HG02973 (cell line): Measurements from ENCODE around the gene ZNF761.
A peak's percentile ranks its signal among the peaks of the same experiment; 100 is the strongest.
"Not testable (repeated sequence)": the region's sequence is repeated elsewhere in the genome, so short reads cannot be mapped to it uniquely, and the experiment has no call there.

Source experiments
- ATAC-seq: cut with Tn5 transposase; IDR thresholded peaks from one replicate; pipeline ENCODE4 v1.9.1; 2021; ENCODE audit warnings: moderate library complexity; ENCODE audit not compliant: unreplicated experiment

Gene ZNF761

DNA sequence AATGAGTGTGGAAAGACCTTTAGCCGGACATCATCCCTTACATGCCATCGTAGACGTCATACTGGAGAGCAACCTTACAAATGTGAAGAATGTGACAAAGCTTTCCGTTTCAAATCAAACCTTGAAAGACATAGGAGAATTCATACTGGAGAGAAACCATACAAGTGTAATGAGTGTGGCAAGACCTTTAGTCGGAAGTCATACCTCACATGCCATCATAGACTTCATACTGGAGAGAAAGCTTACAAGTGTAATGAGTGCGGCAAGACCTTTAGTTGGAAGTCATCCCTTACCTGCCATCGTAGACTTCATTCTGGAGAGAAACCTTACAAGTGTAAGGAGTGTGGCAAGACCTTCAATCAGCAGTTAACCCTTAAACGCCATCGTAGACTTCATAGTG is 24.0 kb downstream of the ZNF761 start:
- no peak for ATAC-seq

DNA sequence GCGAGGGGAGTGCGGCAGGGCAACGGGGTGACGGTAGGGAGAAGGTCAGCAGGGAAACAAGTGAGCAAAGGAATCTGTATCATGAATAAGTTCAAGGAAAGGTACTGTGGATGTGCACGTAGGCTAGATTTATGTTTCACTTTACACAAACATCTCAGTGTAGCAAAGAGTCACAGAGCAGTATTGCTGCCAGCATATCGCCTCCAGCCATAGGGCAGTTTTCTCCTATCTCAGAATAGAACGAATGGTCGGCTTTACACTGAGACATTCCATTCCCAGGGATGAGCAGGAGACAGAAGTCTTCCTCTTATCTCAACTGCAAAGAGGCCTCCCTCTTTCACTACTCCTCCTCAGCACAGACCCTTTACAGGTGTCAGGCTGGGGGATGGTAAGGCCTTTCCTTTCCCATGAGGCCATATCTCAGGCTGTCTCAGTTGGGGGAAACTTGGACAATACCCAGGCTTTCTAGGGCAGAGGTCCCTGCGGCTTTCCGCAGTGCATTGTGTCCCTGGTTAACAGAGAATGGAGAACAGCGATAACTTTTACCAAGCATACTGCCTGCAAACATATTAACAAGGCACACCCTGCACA is 28.4 kb downstream of the ZNF761 start:
- ATAC-seq: not testable (repeated sequence)

DNA sequence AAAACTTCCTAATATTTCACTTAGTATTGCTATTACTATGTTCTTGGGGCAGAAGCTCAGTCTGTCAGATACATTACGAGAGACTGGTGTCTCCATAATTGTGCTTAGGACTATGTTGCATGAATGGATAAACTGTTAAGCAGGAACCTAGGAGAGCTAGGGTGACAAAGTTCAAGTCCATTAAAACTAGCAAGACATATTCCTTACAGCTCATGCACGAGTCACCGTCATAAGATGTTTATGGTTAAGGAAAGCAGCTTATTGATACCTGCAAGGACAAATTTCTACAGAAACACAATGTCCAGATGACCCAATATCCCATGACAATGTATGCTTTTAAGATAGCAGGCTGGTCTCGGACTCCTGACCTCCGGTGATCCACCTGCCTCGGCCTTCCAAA is 30.1 kb downstream of the ZNF761 start:
- ATAC-seq: no peak

DNA sequence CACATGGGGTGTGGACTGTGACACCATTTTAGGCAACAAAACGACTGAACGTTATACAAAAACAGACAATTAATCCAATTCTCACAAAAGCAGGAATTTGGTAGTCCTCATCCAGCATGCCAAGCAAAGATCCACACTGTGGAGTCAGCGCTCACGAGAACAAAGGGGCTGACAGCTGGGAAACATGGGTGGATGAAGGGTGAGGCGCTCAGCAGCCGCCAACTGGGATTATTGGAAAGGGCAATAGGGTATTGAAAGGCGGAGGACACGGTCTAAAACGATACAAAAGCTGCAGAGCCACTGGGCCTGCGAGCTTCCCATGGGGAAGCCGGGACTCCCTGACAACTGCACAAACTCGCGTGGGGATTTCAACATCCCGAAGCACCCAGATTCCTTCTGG is 31.1 kb downstream of the ZNF761 start:
- ATAC-seq: no peak

DNA sequence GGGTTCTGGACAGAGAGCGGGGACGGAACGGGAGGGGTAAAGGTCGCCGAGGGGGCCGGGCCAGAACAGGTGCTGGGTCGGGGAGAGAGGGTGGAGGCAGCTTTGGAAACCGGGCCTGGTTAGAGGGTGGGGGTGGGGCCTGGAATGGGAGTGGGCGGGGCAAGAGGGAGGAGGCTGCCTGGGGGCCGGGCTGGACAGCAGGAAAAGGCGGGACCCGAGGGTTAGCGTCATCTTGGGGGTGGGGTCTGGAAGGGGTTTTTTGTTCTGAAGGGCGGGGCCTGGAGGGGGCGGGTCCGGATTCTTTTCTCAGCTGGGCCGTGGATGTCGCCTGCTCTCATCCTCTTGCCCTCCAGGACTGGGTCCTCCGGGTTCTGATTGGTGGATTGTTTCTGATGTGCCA is 31.5 kb downstream of the ZNF761 start:
- ATAC-seq: no peak

DNA sequence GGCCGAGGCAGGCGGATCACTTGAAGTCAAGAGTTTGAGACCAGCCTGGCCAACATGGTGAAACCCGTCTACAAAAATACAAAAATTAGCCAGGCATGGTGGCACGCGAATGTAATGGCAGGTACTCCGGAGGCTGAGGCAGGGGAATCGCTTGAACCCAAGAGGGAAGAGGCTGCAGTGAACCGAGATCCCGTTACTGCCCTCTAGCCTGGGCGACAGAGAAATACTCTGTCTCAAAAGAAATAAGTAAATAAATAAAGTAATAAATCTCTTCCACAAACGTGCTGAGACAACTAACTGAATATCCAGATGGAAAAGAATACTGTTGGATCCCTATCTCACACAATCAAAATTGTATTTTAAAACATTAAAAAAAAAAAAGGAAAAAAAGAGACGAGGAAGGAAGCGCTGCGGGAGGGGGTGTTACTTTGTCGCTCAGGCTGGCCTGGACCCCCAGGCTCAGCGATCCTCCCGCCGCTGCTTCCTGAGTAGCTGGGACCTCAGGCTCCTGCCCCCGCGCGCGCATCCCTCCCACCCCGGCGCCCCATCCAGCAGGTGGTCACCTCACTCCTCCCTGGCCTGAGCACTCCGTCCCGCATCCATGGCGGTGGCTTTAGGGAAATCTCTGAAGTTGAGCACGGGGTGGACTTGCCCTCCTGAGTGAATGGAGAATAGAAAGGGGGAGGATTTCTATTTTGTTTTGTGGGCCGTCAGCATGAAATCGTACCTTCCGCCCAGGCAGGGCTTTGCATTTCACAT is 35.1 kb downstream of the ZNF761 start:
- peak; percentile 20 for ATAC-seq

DNA sequence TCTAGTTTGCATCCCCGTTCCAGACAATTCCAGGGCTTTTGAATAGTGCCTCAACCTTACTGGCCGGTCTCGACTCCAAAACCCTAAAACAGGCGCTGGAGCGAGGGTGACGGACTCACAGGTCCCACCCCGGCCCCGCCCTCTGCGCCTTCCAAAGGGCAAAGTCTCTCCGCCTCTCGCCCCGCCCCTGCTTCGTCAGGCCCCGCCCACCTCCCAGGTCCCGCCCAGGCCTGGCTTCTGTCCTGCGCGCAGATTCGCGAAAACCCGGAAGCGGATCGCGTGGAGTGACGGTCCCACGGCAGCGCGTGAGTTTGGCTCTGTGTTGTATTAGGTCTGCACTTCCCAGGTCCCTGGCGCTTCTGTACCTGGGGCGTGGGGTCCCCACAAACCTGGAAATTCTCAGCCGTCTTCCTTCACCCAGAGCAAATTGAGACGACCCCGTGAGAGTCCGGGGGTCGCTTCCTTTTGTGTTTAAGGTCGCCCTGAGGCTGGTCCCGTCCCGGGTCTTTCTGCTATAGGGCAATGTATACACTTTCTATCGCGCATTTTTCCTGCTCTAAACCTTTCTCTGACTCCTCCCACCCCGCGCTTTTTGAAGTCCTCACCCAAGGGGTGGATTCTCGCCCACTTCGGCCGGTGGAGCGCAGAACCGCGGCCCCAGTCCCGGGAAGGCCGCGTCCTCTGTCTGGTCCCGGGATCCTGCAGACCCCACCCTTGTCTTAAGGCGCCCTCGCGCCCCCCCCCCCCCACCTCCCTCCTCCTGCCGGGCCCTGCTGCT is 35.9 kb downstream of the ZNF761 start, which contains the start of gene ZNF813:
Gene ZNF813, plus strand, starts transcription at position 249 of the 778 bp plus-strand sequence. CDS start 16,090 bp downstream, outside the sequence.
- peak; percentile 90 for ATAC-seq

DNA sequence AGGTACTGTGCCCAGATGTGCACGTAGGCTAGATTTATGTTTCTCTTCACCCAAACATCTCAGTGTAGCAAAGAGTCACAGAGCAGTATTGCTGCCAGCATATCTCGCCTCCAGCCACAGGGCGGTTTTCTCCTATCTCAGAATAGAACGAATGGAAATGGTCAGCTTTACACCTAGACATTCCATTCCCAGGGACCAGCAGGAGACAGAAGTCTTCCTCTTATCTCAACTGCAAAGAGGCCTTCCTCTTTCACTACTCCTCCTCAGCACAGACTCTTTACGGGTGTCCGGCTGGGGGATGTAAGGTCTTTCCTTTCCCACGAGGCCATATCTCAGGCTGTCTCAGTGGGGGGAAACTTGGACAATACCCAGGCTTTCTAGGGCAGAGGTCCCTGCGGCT is 36.8 kb downstream of the ZNF761 start:
- not testable (repeated sequence) for ATAC-seq

DNA sequence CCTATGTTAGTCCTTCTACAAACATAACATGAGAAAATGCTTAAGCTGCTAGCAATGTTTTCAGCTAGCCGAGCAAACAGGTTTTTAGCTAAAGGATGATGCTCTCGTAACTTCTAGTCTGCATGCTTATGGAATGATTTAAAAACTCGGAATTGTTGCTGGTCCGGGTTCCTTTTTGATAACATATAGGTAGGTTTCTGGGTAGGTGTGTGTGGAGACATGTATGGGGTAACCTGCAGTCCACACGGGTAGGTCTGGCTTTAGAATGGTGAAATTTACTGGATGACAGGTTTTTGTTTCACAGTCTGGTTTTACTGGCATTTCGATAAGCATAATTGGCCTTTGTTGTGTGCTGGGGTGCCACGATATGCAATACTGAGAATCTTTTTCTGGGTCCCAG is 40.1 kb downstream of the ZNF761 start:
- ATAC-seq: no peak

DNA sequence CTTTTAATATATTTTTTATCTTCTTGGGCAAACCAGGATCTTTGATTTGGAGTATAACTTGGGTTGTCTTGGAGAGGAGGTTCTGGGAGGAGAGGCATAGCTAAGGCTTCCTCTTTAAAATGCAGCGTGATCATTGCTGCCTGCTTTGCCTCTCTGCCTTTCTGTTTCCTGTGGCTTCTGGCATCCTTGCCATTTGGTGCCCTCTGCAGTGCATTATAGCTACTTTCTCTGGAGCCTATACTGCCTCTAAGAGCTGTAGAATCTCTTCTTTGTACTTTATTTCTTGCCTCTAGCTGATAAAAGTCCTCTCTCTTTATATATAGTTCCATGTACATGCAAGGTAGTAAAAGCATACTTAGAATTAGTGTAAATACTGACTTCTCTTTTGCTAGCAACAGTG is 43.0 kb downstream of the ZNF761 start:
- ATAC-seq: not testable (repeated sequence)

DNA sequence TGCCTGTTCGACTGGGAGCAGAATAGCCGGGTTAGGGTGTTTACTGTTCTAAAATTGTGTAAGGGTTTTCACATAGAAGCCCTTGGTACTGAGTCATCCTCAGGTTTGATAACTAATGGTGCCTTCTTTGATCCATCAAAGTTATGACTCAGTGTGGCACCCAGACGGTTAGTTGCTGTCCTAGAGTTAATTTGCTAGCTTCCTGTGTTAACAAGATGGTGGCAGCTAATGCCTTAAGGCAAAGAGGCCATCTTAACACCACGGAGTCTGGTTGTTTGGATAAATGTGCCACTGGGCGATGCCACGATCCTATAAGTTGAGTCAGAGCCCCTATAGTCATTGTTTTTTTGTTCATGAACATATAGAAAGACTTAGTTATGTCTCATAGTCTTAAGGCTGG is 43.7 kb downstream of the ZNF761 start:
- not testable (repeated sequence) for ATAC-seq

DNA sequence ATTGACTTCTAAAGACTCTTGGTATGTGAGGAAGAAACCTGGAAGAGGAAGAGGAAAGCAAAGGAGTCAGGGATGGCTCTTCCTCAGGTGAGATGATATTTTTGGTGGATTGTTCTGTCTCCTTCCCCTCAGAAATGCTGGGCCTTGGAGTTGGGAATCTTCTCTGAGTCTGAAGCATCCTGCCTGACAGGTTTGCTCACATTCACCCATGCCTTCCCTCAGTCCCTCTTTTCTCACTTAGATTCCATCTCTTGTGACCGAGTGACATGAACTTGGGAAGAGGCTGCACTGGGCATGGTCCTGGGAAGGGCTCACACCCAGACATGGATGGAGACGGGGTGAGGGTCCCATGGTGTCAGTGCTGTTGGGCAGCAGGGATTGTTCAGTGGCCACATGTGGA is 52.0 kb downstream of the ZNF761 start:
- ATAC-seq: not testable (repeated sequence)

DNA sequence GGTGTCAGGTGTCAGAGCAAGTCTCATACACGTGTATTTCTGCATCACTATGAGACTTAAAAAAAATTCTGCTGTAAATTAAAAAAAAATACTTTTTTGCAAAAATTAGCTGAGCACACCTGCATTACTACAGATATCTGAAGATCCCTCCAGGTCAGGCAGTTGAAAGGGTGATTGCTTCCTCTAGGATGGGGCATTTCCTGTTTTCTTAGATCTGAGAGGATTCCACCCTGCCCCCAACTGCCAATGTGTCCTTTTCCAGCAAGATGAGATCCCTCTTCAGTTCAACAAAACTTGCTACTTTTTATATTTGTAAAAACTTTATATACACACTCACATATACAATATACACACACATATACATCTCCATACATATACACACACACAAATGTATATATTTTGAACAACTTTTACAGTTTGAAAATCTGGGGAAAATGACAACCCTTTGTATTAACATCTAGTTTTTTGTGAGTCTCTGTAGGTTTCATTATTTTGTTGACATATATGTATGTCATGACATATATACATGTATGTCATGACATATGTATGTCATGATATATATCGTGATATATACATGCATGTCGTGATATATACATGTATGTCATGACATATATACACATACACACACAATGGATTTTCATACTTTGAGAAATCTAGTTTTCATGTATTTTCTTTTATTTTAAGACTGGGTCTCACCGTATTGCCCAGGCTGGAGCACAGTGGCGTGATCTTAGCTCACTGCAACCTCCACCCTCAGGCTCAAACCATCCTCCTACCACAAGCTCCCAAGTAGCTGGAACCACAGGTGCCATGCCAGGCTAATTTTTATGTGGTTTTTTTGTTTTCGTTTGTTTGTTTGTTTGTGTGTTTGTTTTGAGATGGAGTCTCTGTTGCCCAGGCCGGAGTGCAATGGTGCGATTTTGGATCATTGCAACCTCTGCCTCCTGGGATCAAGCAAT is 53.5 kb downstream of the ZNF761 start:
- no peak for ATAC-seq

DNA sequence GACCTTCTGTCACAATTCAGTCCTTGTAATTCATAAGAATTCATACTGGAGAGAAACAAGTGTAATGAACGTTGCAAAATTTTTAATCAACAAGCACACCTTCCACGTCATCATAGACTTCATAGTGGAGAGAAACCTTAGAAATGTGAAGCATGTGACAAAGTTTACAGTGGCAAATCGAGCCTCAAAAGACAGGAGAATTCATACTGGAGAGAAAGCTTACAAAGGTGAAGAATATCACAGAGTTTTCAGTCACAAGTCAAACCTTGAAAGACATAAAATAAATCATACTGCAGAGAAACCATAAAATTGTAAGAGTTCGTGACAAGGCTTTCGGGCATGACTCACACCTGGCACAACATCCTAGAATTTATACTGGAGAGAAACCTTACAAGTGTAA is 60.4 kb downstream of the ZNF761 start:
- no peak for ATAC-seq

DNA sequence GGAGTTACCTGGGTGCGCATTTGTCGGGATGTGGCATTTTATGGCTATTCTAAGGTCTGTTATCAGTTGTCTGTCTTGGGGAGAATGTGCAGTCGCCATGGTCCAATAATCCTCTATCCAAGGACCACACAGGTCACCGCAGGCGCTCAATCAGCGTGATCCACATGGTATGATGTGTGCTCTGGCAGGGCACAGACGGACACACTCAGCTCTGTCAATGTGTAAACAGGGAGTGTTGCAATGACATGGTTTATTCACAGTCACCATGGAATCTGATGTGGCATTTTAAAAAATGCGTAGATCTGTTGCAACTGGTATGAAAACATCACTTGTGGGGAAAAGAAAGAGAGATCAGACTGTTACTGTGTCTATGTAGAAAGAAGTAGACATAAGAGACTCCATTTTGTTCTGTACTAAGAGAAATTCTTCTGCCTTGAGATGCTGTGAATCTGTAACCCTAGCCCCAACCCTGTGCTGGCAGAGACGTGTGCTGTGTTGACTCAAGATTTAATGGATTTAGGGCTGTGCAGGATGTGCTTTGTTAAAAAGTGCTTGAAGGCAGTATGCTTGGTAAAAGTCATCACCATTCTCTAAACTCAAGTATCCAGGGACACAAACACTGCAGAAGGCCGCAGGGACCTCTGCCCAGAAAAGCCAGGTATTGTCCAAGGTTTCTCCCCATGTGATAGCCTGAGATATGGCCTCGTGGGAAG is 65.7 kb downstream of the ZNF761 start:
- not testable (repeated sequence) for ATAC-seq

DNA sequence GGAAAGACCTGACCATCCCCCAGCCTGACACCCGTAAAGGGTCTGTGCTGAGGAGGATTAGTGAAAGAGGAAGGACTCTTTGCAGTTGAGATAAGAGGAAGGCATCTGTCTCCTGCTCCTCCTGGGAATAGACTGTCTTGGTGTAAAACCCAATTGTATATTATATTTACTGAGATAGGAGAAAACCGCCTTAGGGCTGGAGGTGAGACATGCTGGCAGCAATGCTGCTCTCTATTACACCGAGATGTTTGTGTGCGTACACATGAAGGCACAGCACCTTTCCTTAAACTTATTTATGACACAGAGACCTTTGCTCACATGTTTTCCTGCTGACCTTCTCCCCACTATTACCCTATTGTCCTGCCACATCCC is 66.2 kb downstream of the ZNF761 start:
- ATAC-seq: not testable (repeated sequence)

DNA sequence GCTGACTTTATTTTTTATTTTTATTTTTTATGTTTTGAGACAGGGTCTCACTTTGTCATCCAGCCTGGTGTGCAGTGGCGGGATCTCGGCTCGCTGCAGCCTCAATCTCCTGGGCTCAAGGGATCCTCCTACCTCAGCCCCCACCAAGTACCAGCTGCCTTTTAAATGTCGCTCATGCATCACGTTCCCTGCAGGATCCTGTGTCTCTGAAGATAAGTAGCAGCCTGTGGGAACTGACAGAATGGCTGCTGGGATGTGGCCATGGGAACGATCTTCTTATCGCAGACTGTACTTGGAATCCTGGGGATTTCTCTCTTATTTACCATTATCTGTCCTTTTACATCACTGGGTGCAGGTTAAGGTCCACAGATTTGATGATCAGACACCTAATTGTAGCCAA is 71.4 kb downstream of the ZNF761 start:
- ATAC-seq: not testable (repeated sequence)

DNA sequence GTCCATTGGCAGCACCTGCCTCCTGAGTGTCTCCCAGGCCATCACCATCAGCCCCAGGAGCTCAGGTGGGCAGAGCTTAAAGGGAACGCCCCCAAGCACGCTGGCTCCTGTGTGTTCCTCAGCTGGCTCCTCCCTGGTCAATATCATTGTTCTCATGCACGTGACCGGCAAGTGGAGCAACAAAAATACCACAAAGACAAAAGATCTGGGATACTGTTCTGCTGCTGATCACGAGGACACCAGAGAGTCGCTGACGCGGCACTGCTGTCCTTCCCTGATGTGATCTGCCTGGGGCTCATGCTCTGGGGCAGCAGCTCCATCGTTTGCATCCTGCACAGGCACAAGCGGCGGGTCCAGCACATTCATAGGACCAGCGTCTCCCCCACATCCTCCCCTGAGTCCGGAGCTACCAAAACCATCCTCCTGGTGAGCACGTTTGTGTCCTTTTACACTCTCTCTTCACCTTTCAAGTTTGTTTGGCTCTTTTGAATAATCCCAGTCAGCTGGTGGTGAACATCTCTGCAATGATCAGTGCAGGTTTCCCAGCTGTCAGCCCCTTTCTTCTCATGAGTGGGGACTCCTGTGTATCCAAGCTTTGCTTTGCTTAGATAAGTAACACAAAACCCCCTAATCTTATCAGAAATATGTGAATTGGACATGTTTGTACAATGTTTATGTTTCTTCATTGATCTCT is 72.0 kb downstream of the ZNF761 start:
- not testable (repeated sequence) for ATAC-seq

DNA sequence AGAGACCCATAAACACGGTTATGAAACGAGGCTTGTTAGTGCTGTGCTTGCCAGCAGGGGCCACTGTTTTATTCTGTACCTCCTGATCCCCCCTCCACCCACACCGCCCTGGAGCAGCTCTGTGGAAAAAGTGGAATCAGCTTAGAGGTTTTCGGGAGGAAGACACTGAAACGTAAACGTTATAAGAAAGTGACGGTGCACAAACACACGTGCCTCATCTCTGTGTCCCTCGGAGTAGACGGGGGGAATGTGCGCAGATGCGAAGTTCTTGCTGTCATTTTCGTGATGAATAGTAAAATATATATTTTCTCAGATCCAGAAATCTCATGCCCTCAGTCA is 72.5 kb downstream of the ZNF761 start:
- not testable (repeated sequence) for ATAC-seq

DNA sequence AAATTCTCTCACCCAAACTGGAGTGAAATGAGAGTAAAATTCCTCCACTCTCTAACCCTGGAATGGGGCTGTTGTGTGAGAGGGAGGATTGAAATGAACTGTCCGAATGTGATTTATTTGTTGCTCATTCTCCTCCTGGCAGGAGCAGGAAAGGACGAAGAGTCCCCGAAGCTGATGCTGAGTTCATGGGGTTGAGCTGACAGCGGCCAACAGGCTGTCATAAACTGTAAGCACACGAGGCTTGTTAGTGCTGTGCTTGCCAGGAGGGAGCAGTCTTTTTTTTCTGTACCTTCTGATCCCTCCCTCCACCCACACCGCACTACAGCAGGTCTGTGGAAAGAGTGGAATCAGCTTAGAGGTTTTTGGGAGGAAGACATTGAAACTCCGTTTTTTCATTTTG is 73.1 kb downstream of the ZNF761 start:
- ATAC-seq: no peak
